22Rv1 (cell line): ENCODE data around the gene CDH3.

Experiments used
- H3K27ac ChIP-seq: fragments of 450-650 bp; 2 replicates; pipeline ENCODE4 v1.5.1; 2017
- ZFX ChIP-seq: fragments of 450-650 bp; IDR thresholded peaks from 2 replicates; pipeline ENCODE4 v1.6.1; 2017; ENCODE audit warnings: antibody characterized with exemption, borderline replicate concordance
- TF ChIP-seq, protein P1 (sequence below): fragments of 450-650 bp; IDR thresholded peaks from 2 replicates; pipeline ENCODE4 v1.5.1; 2017; ENCODE audit warnings: mild to moderate bottlenecking

Gene CDH3

DNA sequence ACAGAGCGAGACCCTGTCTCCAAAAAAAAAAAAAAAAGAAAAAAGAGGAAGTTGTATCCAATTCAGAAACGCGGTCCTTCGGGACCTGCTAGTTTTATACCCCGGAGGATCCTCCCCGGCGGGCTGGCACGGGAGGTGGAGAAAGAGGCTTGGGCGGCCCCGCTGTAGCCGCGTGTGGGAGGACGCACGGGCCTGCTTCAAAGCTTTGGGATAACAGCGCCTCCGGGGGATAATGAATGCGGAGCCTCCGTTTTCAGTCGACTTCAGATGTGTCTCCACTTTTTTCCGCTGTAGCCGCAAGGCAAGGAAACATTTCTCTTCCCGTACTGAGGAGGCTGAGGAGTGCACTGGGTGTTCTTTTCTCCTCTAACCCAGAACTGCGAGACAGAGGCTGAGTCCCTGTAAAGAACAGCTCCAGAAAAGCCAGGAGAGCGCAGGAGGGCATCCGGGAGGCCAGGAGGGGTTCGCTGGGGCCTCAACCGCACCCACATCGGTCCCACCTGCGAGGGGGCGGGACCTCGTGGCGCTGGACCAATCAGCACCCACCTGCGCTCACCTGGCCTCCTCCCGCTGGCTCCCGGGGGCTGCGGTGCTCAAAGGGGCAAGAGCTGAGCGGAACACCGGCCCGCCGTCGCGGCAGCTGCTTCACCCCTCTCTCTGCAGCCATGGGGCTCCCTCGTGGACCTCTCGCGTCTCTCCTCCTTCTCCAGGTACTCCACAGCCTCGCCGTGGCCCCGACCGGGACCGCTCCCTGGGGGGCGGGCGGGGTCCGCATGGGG is at the start of gene CDH3:
Gene CDH3 (plus strand): TSS at position 596 of the 779 bp plus-strand sequence. CDS start 70 bp downstream, at position 666.
- H3K27ac ChIP-seq = peak within 1 kb of the TSS; percentile 71
- TF ChIP-seq, protein P1, sequence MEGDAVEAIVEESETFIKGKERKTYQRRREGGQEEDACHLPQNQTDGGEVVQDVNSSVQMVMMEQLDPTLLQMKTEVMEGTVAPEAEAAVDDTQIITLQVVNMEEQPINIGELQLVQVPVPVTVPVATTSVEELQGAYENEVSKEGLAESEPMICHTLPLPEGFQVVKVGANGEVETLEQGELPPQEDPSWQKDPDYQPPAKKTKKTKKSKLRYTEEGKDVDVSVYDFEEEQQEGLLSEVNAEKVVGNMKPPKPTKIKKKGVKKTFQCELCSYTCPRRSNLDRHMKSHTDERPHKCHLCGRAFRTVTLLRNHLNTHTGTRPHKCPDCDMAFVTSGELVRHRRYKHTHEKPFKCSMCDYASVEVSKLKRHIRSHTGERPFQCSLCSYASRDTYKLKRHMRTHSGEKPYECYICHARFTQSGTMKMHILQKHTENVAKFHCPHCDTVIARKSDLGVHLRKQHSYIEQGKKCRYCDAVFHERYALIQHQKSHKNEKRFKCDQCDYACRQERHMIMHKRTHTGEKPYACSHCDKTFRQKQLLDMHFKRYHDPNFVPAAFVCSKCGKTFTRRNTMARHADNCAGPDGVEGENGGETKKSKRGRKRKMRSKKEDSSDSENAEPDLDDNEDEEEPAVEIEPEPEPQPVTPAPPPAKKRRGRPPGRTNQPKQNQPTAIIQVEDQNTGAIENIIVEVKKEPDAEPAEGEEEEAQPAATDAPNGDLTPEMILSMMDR = 0 out of 2 replicates have a peak, but pooled peaks have one; percentile 4
- no peak for TF ChIP-seq ZFX

DNA sequence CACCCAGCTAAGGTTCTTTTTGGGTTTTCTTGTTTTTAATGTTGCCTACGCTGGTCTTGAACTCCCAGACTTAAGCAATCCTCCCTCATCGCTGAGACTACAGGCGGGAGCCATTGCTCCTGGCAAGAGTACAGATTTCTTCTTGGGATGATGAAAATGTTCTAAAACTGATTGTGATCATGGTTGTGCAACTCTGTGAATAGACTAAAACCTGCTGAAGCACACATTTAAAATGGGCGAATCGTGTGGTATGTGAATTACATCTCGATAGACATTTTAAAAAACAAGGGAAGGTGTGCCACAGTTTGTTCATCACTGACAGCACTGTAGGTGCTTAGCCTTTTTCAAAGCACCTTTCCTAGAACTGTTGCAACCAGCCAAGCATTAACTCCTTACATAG is 48.8 kb upstream of the CDH3 start:
- TF ChIP-seq ZFX = no peak
- TF ChIP-seq, protein P1 = no peak
- H3K27ac ChIP-seq = no peak overlapping the region

DNA sequence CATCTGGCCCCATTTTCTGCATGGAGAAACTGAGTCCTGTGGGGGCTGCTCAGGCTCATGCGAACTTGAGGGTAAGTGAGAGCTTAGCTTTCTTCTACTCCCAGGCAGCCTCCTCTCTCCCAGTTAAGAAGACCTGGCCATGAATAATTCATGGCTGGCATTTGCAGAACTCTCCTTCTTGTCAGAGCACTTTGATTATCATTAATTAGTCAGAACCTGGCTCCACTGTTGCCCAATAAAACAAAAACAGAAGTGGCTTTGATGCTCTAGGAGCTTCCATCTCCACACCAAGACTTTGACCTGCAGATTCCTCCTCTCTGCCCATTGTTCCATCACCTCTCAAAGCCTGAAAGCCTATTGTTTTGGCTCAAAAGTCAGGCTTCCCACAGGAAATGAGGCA is 45.5 kb upstream of the CDH3 start:
- TF ChIP-seq, protein P1 = no peak
- no peak overlapping the region for H3K27ac ChIP-seq

DNA sequence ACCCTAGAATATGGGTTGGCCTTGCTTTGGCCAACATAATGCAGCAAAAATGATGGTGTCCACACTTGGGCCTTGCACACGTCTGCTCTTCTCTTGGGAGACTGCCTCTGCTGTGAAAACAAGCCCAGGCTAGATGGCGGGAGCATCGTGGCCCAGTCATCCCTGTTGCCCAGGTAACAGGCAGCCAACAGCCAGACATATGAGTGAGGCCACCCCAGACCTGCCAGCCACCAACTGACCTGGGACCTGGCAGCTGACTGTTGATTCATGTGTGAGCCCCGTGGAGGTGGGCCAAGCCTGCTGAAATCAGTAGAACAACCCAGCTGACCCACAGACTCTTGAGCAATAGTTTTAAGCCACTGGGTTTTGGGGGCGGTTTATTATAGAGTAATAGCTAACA is 39.4 kb upstream of the CDH3 start:
- H3K27ac ChIP-seq = no peak overlapping the region
- TF ChIP-seq, protein P1 = no peak
- TF ChIP-seq ZFX = no peak

DNA sequence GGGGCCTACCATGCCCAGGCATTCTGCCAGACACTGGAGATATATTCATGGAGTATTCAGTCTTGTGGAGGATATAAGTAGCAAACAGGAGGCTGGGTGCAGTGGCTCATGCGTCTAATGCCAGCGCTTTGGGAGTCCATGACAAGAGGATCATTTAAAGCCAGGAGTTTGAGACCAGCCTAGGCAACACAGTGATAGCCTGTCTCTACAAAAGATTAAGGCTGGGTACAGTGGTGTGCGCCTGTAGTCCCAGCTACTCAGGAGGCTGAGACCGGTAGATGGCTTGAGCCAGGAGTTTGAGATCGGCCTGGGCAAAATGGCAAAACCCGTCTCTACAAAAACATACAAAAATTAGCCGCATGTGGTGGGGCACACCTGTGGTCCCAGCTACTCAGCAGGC is 37.7 kb upstream of the CDH3 start:
- TF ChIP-seq, protein P1 = no peak
- TF ChIP-seq ZFX = no peak
- no peak overlapping the region for H3K27ac ChIP-seq

DNA sequence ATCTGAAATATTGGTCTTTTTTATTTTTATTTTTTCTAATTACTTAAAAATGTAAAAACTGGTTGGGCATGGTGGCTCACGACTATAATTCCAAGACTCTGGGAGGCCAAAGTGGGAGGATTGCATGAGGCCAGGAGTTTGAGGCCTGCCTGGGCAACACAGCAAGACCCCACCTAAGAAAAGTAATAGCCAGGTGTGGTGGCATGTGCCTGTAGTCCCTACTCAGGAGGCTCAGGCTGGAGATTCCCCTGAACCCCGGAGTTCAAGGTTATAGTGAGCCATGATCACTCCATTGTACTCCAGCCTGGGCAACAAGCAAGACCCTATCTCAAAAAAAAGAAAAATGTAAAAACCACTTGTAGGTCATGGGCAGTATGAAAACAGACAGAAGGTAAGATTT is 36.8 kb upstream of the CDH3 start:
- no peak overlapping the region for H3K27ac ChIP-seq
- TF ChIP-seq ZFX = no peak
- TF ChIP-seq, protein P1 = no peak

DNA sequence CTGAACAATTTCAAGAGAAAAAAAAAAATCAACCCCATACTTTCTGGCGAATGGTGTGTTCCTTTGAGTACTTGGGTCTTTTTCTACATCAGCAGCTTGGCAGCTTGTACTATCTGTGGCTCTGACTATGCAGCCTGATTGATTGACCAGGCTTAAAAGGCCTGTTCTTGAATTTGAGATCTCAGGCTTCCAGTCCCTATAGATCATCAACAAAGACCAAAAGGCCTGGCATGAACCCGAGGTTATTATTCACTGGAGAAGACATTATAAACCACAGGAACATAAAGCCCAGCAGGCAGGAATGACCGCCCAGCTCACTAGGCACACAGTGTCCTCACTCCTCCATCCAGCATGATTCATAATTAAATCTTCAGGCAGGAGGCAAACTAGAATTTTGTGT is 32.1 kb upstream of the CDH3 start:
- no peak overlapping the region for H3K27ac ChIP-seq
- TF ChIP-seq, protein P1 = no peak
- TF ChIP-seq ZFX = no peak
